PFSK-1 (cell line): Measurements from ENCODE around the gene AREG.

Source experiments
- POLR2AphosphoS5 ChIP-seq: IDR thresholded peaks from 2 replicates; pipeline ENCODE4 v1.6.1; 2012; ENCODE audit warnings: low read depth, mild to moderate bottlenecking, control low read depth, low read length, moderate library complexity
- REST ChIP-seq, 2 experiments: IDR thresholded peaks; 2 replicates each; pipeline versions ENCODE4 v1.6.1 to v1.8.0; 2011 to 2012; ENCODE audit warnings: low read depth in 2 of 2, low read length in 2 of 2, control low read depth in 1 of 2, inconsistent platforms in 1 of 2, mild to moderate bottlenecking in 1 of 2, moderate library complexity in 1 of 2; ENCODE audit not compliant: insufficient read depth in 1 of 2
- SIN3A ChIP-seq: IDR thresholded peaks from 2 replicates; pipeline ENCODE4 v1.6.1; 2012; ENCODE audit warnings: mild to moderate bottlenecking, low read length, moderate library complexity, borderline replicate concordance; ENCODE audit not compliant: insufficient read depth

- TF ChIP-seq POLR2AphosphoS5 (no peak), SIN3A (no peak), REST (IDR thresholded peaks at IDR 0.05; ENCODE audit: insufficient read depth in 1 of 2, low read depth in 2 of 2, low read length in 2 of 2) (no peak)
These were observed 3.2 kb upstream of the AREG start for GRCh38 chr4:74441744-74442143.
